Mucosa of rectum (tissue), 2 donors: ENCODE data around the gene SRGAP2C.
"Not testable (repeated sequence)": the region's sequence is repeated elsewhere in the genome, so short reads cannot be mapped to it uniquely, and the experiment has no call there.

Experiments used
- H3K27ac ChIP-seq, 2 donors: one replicate each; pipeline ENCODE4 v1.7.0; 2013; ENCODE audit warnings: inconsistent platforms in 2 of 2, low read depth in 2 of 2, low read length in 2 of 2
- H3K27me3 ChIP-seq, 2 donors: one replicate each; pipeline ENCODE4 v1.7.0; 2013; ENCODE audit warnings: low read length in 2 of 2; ENCODE audit not compliant: control insufficient read depth in 2 of 2, insufficient read depth in 2 of 2
- H3K36me3 ChIP-seq, 2 donors: one replicate each; pipeline ENCODE4 v1.7.0; 2013; ENCODE audit warnings: low read length in 2 of 2; ENCODE audit not compliant: control insufficient read depth in 2 of 2, insufficient read depth in 2 of 2
- H3K4me1 ChIP-seq, 2 donors: one replicate each; pipeline ENCODE4 v1.7.0; 2013; ENCODE audit warnings: low read length in 2 of 2, mild to moderate bottlenecking in 1 of 2; ENCODE audit not compliant: control insufficient read depth in 2 of 2, insufficient read depth in 2 of 2
- H3K4me3 ChIP-seq, 2 donors: one replicate each; pipeline ENCODE4 v1.7.0; 2013; ENCODE audit warnings: low read length in 2 of 2
- H3K9ac ChIP-seq, 2 donors: one replicate each; pipeline ENCODE4 v1.7.0; 2013; ENCODE audit warnings: low read length in 2 of 2, low read depth in 1 of 2, mild to moderate bottlenecking in 1 of 2
- H3K9me3 ChIP-seq, 2 donors: one replicate each; pipeline ENCODE4 v1.7.0; 2013; ENCODE audit warnings: low read length in 2 of 2; ENCODE audit not compliant: control insufficient read depth in 2 of 2
- donor health status: healthy.
- donor health status: Normal muscosa, but diverticular disease.

Gene SRGAP2C

GRCh38 chr1:121210778-121211177 is 26.0 kb downstream of the SRGAP2C start:
- not testable (repeated sequence) for H3K4me1 ChIP-seq, H3K9ac ChIP-seq, H3K9me3 ChIP-seq, H3K36me3 ChIP-seq, H3K4me3 ChIP-seq, H3K27me3 ChIP-seq, H3K27ac ChIP-seq

DNA sequence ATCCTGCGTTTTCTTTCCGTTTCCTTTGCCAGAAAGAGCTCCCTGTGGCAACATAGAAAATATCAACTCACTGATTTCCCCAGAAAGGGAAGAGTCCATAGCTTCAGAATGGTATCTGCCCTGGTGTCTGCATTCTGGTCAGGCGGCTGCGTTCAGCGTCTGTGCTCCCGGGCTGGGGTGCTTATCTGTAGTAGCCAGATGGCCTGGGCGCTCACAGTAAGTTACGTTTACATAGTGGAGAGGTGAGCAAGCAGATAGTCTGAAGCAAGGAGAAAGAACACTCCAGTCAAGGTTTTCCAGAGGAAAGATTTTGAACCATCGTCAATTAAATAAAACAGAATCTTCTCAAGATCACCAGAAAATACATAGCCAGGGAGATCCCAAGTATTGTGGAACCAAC is 28.7 kb downstream of the SRGAP2C start:
- not testable (repeated sequence) for H3K9ac ChIP-seq, H3K36me3 ChIP-seq, H3K4me3 ChIP-seq, H3K9me3 ChIP-seq, H3K4me1 ChIP-seq, H3K27ac ChIP-seq, H3K27me3 ChIP-seq

- H3K4me3 ChIP-seq, H3K36me3 ChIP-seq, H3K27me3 ChIP-seq, H3K27ac ChIP-seq, H3K9me3 ChIP-seq, H3K9ac ChIP-seq, H3K4me1 ChIP-seq: not testable (repeated sequence)
Measured at GRCh38 chr1:121214544-121215156, 29.9 kb downstream of the SRGAP2C start.

DNA sequence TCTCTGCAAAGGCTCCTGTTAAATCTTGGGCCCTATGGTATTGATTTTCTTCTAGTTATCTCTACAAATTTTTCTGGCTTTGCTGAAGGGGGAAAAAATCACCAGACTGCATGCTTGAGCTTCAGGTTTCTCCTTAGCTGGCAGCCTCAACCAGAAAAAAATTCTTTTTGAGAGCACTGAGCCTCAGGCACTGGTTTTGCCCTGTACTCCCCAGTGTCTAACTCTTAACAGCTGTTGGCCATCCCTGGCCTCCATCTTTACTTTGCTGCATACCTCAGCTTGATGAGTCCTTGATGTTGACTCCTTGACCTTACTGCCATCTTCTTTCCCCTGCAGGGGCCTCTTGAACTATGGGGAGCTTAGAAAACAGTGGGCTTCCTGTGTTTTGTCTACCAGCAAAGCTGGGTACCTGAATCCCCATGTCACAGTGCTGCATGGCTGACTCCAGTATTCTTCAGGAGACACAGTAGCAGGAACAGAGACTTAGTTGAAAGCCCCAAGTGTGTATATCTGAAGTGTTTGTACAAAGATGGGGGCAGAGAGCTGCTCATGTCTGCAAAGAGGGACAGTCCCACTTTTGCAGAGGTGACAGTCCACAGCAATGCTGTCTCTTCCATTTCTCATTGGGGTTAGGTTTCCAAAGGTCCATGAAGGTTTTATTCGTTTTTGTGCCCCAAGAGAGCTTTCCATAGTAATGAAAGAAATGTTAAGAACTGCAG is 31.1 kb downstream of the SRGAP2C start:
- H3K27ac ChIP-seq, H3K9ac ChIP-seq, H3K9me3 ChIP-seq, H3K27me3 ChIP-seq, H3K4me3 ChIP-seq, H3K36me3 ChIP-seq, H3K4me1 ChIP-seq: not testable (repeated sequence)

- H3K9ac ChIP-seq, H3K9me3 ChIP-seq, H3K27ac ChIP-seq, H3K27me3 ChIP-seq, H3K4me3 ChIP-seq, H3K4me1 ChIP-seq, H3K36me3 ChIP-seq: not testable (repeated sequence)
Measured at GRCh38 chr1:121216676-121217075, 31.9 kb downstream of the SRGAP2C start.

- not testable (repeated sequence) for H3K4me1 ChIP-seq, H3K4me3 ChIP-seq, H3K27ac ChIP-seq, H3K36me3 ChIP-seq, H3K27me3 ChIP-seq, H3K9ac ChIP-seq, H3K9me3 ChIP-seq
Measured at GRCh38 chr1:121221770-121222169, 37.0 kb downstream of the SRGAP2C start.

DNA sequence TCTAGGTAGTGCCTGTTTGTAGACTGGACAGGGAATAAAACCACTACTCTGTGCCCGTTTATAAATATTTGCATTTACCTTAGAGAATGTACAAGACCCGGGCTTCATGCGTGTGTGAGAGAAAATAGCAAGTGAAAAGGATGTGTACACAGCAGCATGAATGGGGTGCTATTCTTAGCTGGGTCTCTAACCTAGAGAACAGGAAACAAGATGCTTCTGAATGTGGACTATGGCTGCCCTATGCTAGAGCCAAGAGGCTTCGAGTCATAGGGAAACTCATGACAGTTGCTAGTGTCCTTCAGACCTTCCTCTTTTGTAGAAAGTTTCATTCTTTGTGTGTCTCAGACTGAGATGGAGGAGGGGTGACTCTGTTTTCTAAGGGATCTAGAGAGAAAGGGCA is 39.9 kb downstream of the SRGAP2C start:
- H3K9me3 ChIP-seq, H3K36me3 ChIP-seq, H3K27me3 ChIP-seq, H3K4me1 ChIP-seq, H3K4me3 ChIP-seq, H3K27ac ChIP-seq, H3K9ac ChIP-seq: not testable (repeated sequence)

DNA sequence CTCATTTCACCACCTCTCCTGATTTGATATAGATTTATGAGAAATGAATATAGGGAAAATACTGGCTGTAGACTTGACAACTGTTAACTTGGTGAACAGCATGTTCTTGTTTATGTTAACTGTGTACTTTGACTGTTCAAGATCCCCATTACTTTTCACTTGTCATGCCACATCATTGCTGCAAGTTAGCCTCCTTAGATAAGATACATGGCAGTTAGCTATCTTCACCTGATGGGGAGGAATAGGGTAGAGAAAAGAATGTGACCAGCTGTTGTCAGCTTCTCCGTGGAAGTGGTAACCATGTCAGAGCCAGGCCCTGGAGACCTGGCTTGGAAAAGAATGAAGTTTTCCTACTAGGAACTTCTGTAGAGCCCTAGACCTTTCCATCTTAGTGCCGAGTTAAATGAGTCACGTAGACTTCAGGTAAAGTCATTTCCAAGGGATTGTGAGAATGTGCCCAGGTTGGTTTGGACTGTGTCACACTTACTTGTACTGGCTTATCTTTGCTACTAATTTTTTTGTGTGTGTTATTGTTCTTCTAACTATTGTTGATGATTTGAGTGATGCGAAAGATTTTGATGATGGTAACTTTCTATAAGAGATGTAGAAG is 41.6 kb downstream of the SRGAP2C start:
- not testable (repeated sequence) for H3K27ac ChIP-seq, H3K27me3 ChIP-seq, H3K9ac ChIP-seq, H3K4me3 ChIP-seq, H3K9me3 ChIP-seq, H3K36me3 ChIP-seq, H3K4me1 ChIP-seq

DNA sequence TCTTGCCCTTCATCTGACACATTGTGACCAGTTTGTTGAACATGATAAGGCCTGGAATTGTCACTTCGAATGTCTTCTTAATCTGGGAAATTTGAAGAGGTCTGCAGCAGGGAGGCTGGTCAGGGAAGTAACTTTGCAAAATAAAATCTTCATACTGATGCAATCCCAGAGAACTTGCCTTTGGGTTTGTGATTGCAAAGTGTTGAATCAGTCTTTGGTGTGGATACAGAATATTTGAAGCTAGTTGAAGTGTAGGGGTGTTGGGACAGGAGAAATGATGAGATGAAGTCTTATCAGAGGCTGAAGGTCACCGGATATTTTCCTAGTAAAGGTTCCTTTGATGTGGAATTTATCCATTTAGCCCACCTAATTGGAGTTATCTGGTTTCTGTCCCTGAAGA is 42.1 kb downstream of the SRGAP2C start:
- H3K27me3 ChIP-seq, H3K4me1 ChIP-seq, H3K4me3 ChIP-seq, H3K9me3 ChIP-seq, H3K9ac ChIP-seq, H3K36me3 ChIP-seq, H3K27ac ChIP-seq: not testable (repeated sequence)

GRCh38 chr1:121227544-121228330 is 43.0 kb downstream of the SRGAP2C start:
- not testable (repeated sequence) for H3K27me3 ChIP-seq, H3K4me1 ChIP-seq, H3K27ac ChIP-seq, H3K9me3 ChIP-seq, H3K4me3 ChIP-seq, H3K36me3 ChIP-seq, H3K9ac ChIP-seq
